Panc1 (cell line): ENCODE results near the gene PJA1.

Experiments
- CTCF ChIP-seq: fragments of 450-650 bp; IDR thresholded peaks from 2 replicates; pipeline ENCODE4 v1.5.1; 2017; ENCODE audit warnings: mild to moderate bottlenecking
- REST ChIP-seq, 2 experiments: IDR thresholded peaks; 2 replicates each; pipeline ENCODE4 v1.6.1; 2011 to 2012; ENCODE audit warnings: low read depth in 2 of 2, control low read depth in 1 of 2, low read length in 1 of 2, mild to moderate bottlenecking in 1 of 2, moderate library complexity in 1 of 2; ENCODE audit not compliant: insufficient read depth in 1 of 2

- TF ChIP-seq CTCF (no peak), REST (IDR thresholded peaks at IDR 0.05; ENCODE audit: insufficient read depth in 1 of 2, low read depth in 2 of 2, low read length in 1 of 2) (no peak)
These were observed 41.8 kb downstream of the PJA1 start for GRCh38 chrX:69123481-69123880.
